ENCODE results near the gene PACS2.
A peak's percentile ranks its signal among the peaks of the same experiment; 100 is the strongest.

The PACS2 gene

GRCh38 chr14:105340821-105341733, 26.5 kb downstream of the PACS2 start:
- H3K4me3 Mint-ChIP-seq = no peak overlapping the region
- H3K9me3 Mint-ChIP-seq (ENCODE audit: low read depth) = no peaks in the 10 kb centered on the region
- H3K27ac Mint-ChIP-seq = peak overlapping the region; percentile 28
- peaks cover 15% of the 10 kb centered on the region for H3K4me1 Mint-ChIP-seq (ENCODE audit: low read depth)
- H3K36me3 Mint-ChIP-seq = no peaks in the 10 kb centered on the region
- no peaks in the 10 kb centered on the region for H3K27me3 Mint-ChIP-seq

- Mint-ChIP-seq H3K9me3 (ENCODE audit: low read depth) (no peaks in the 10 kb centered on the region), H3K27ac (no peak overlapping the region), H3K27me3 (no peaks in the 10 kb centered on the region), H3K4me3 (no peak overlapping the region), H3K36me3 (no peaks in the 10 kb centered on the region), H3K4me1 (ENCODE audit: low read depth) (peaks cover 13% of the 10 kb centered on the region)
These were observed 28.6 kb downstream of the PACS2 start for GRCh38 chr14:105343194-105343593.

GRCh38 chr14:105346200-105346533, 31.6 kb downstream of the PACS2 start:
- Mint-ChIP-seq H3K4me3 (no peak overlapping the region), H3K4me1 (ENCODE audit: low read depth) (peaks cover 5% of the 10 kb centered on the region), H3K9me3 (ENCODE audit: low read depth) (no peaks in the 10 kb centered on the region), H3K36me3 (no peaks in the 10 kb centered on the region), H3K27me3 (no peaks in the 10 kb centered on the region), H3K27ac (no peak overlapping the region)

GRCh38 chr14:105346876-105347586, 32.5 kb downstream of the PACS2 start:
- no peak overlapping the region for H3K4me3 Mint-ChIP-seq
- no peak overlapping the region for H3K27ac Mint-ChIP-seq
- H3K36me3 Mint-ChIP-seq = no peaks in the 10 kb centered on the region
- no peaks in the 10 kb centered on the region for H3K27me3 Mint-ChIP-seq
- no peaks in the 10 kb centered on the region for H3K9me3 Mint-ChIP-seq (ENCODE audit: low read depth)
- H3K4me1 Mint-ChIP-seq (ENCODE audit: low read depth) = peaks cover 3% of the 10 kb centered on the region

- H3K9me3 Mint-ChIP-seq (ENCODE audit: low read depth) = no peaks in the 10 kb centered on the region
- H3K27ac Mint-ChIP-seq = no peak overlapping the region
- H3K4me1 Mint-ChIP-seq (ENCODE audit: low read depth) = peaks cover 4% of the 10 kb centered on the region
- H3K36me3 Mint-ChIP-seq = no peaks in the 10 kb centered on the region
- H3K27me3 Mint-ChIP-seq = no peaks in the 10 kb centered on the region
- no peak overlapping the region for H3K4me3 Mint-ChIP-seq
These were observed 33.0 kb downstream of the PACS2 start for GRCh38 chr14:105347587-105347968.

GRCh38 chr14:105348169-105348944, 33.8 kb downstream of the PACS2 start:
- H3K36me3 Mint-ChIP-seq = no peaks in the 10 kb centered on the region
- H3K27me3 Mint-ChIP-seq = no peaks in the 10 kb centered on the region
- no peaks in the 10 kb centered on the region for H3K9me3 Mint-ChIP-seq (ENCODE audit: low read depth)
- no peak overlapping the region for H3K27ac Mint-ChIP-seq
- H3K4me3 Mint-ChIP-seq = no peak overlapping the region
- H3K4me1 Mint-ChIP-seq (ENCODE audit: low read depth) = peaks cover 3% of the 10 kb centered on the region

GRCh38 chr14:105348945-105349699, 34.6 kb downstream of the PACS2 start:
- peaks cover 3% of the 10 kb centered on the region for H3K4me1 Mint-ChIP-seq (ENCODE audit: low read depth)
- H3K36me3 Mint-ChIP-seq = no peaks in the 10 kb centered on the region
- H3K27me3 Mint-ChIP-seq = no peaks in the 10 kb centered on the region
- H3K27ac Mint-ChIP-seq = no peak overlapping the region
- no peaks in the 10 kb centered on the region for H3K9me3 Mint-ChIP-seq (ENCODE audit: low read depth)
- H3K4me3 Mint-ChIP-seq = no peak overlapping the region

- Mint-ChIP-seq H3K9me3 (ENCODE audit: low read depth) (no peaks in the 10 kb centered on the region), H3K4me3 (no peak overlapping the region), H3K27me3 (no peaks in the 10 kb centered on the region), H3K27ac (no peak overlapping the region), H3K36me3 (no peaks in the 10 kb centered on the region), H3K4me1 (ENCODE audit: low read depth) (peaks cover 3% of the 10 kb centered on the region)
These were observed 35.4 kb downstream of the PACS2 start for GRCh38 chr14:105349992-105350391.

GRCh38 chr14:105350450-105351244, 36.1 kb downstream of the PACS2 start:
- H3K27me3 Mint-ChIP-seq = no peaks in the 10 kb centered on the region
- no peak overlapping the region for H3K27ac Mint-ChIP-seq
- no peaks in the 10 kb centered on the region for H3K9me3 Mint-ChIP-seq (ENCODE audit: low read depth)
- H3K4me3 Mint-ChIP-seq = no peak overlapping the region
- H3K4me1 Mint-ChIP-seq (ENCODE audit: low read depth) = peaks cover 3% of the 10 kb centered on the region
- H3K36me3 Mint-ChIP-seq = no peaks in the 10 kb centered on the region

GRCh38 chr14:105351410-105351809, 36.9 kb downstream of the PACS2 start:
- no peaks in the 10 kb centered on the region for H3K36me3 Mint-ChIP-seq
- H3K4me1 Mint-ChIP-seq (ENCODE audit: low read depth) = peaks cover 3% of the 10 kb centered on the region
- no peaks in the 10 kb centered on the region for H3K9me3 Mint-ChIP-seq (ENCODE audit: low read depth)
- no peak overlapping the region for H3K27ac Mint-ChIP-seq
- H3K4me3 Mint-ChIP-seq = no peak overlapping the region
- H3K27me3 Mint-ChIP-seq = no peaks in the 10 kb centered on the region

- Mint-ChIP-seq H3K4me3 (no peak overlapping the region), H3K36me3 (no peaks in the 10 kb centered on the region), H3K4me1 (ENCODE audit: low read depth) (peaks cover 3% of the 10 kb centered on the region), H3K27ac (no peak overlapping the region), H3K27me3 (no peaks in the 10 kb centered on the region), H3K9me3 (ENCODE audit: low read depth) (no peaks in the 10 kb centered on the region)
These were observed 37.6 kb downstream of the PACS2 start for GRCh38 chr14:105351920-105352851.

GRCh38 chr14:105353136-105353535, 38.6 kb downstream of the PACS2 start:
- Mint-ChIP-seq H3K4me1 (ENCODE audit: low read depth) (peaks cover 3% of the 10 kb centered on the region), H3K36me3 (no peaks in the 10 kb centered on the region), H3K9me3 (ENCODE audit: low read depth) (no peaks in the 10 kb centered on the region), H3K27me3 (no peaks in the 10 kb centered on the region), H3K27ac (no peak overlapping the region), H3K4me3 (no peak overlapping the region)

- no peak overlapping the region for H3K27ac Mint-ChIP-seq
- no peaks in the 10 kb centered on the region for H3K9me3 Mint-ChIP-seq (ENCODE audit: low read depth)
- no peak overlapping the region for H3K4me3 Mint-ChIP-seq
- H3K4me1 Mint-ChIP-seq (ENCODE audit: low read depth) = peaks cover 3% of the 10 kb centered on the region
- no peaks in the 10 kb centered on the region for H3K36me3 Mint-ChIP-seq
- H3K27me3 Mint-ChIP-seq = no peaks in the 10 kb centered on the region
These were observed 40.0 kb downstream of the PACS2 start for GRCh38 chr14:105354541-105354940.

All from activated naive CD8-positive, alpha-beta T cell (primary cell).